Measurements from ENCODE around the gene HES1. TPM values are rescaled to one million over a fixed set of nuclear protein-coding genes. Genes with fewer than 3 reads are reported as not detected.

The HES1 gene
- total RNA-seq, 2 donors from 2014 or later, result 98.7 to 147 TPM

- no peak for DNase-seq
- intact Hi-C loops (cut with DNase I, micrococcal nuclease), result no loop called here
- peak; percentile 15 for ATAC-seq
Measured at GRCh38 chr3:194100856-194101390, 35.0 kb upstream of the HES1 start.

GRCh38 chr3:194101592-194102432 is 34.1 kb upstream of the HES1 start:
- ATAC-seq, result peak; percentile 83
- intact Hi-C loops (cut with DNase I, micrococcal nuclease), result no loop called here
- peak; percentile 60 to 68 for DNase-seq

GRCh38 chr3:194102436-194102835 is 33.5 kb upstream of the HES1 start:
- intact Hi-C loops (cut with DNase I, micrococcal nuclease), result no loop called here
- no peak for ATAC-seq
- DNase-seq, result no peak

- ATAC-seq (no peak), DNase-seq (no peak)
- intact Hi-C loops (cut with DNase I, micrococcal nuclease), result no loop called here
Measured at GRCh38 chr3:194103505-194103904, 32.4 kb upstream of the HES1 start.

- DNase-seq, result no peak
- ATAC-seq, result peak; percentile 36
- intact Hi-C loops (cut with DNase I, micrococcal nuclease), result no loop called here
Measured at GRCh38 chr3:194103983-194104751, 31.8 kb upstream of the HES1 start.

GRCh38 chr3:194105292-194105691 is 30.7 kb upstream of the HES1 start:
- no peak for ATAC-seq
- intact Hi-C loops (cut with DNase I, micrococcal nuclease), result no loop called here
- no peak for DNase-seq

GRCh38 chr3:194107107-194107506 is 28.8 kb upstream of the HES1 start:
- no peak for ATAC-seq
- intact Hi-C loops (cut with DNase I, micrococcal nuclease), result no loop called here
- no peak for DNase-seq

- ATAC-seq (no peak), DNase-seq (no peak)
- intact Hi-C loops (cut with DNase I, micrococcal nuclease), result no loop called here
Measured at GRCh38 chr3:194109192-194109863, 26.6 kb upstream of the HES1 start.

- intact Hi-C loops (cut with DNase I, micrococcal nuclease), result no loop called here
- ATAC-seq (no peak), DNase-seq (no peak)
Measured at GRCh38 chr3:194110483-194110882, 25.5 kb upstream of the HES1 start.

- peak; percentile 63 for ATAC-seq
Measured at GRCh38 chr3:194111336-194111735, 24.6 kb upstream of the HES1 start.

GRCh38 chr3:194112120-194113106 is 23.5 kb upstream of the HES1 start:
- intact Hi-C loops (cut with DNase I, micrococcal nuclease), result no loop called here
- ATAC-seq (peak; percentile 89), DNase-seq (peak; percentile 60 to 82)

More at GRCh38 chr3:194111336-194111735, 24.6 kb upstream of the HES1 start:
- intact Hi-C loops (cut with DNase I, micrococcal nuclease), result no loop called here
- DNase-seq, result no peak

GRCh38 chr3:194114123-194114522 is 21.8 kb upstream of the HES1 start:
- no peak for DNase-seq
- intact Hi-C loops (cut with DNase I, micrococcal nuclease), result no loop called here
- ATAC-seq, result no peak

- intact Hi-C loops (cut with DNase I, micrococcal nuclease), result no loop called here
- ATAC-seq (peak; percentile 70), DNase-seq (peak; percentile 85 to 90)
Measured at GRCh38 chr3:194117104-194117845, 18.7 kb upstream of the HES1 start.

- DNase-seq (no peak), ATAC-seq (no peak)
- intact Hi-C loops (cut with DNase I, micrococcal nuclease), result no loop called here
Measured at GRCh38 chr3:194118920-194119319, 17.0 kb upstream of the HES1 start.

GRCh38 chr3:194119831-194120590 is 15.9 kb upstream of the HES1 start:
- peak in 1 of 2 donors; percentile 16 for DNase-seq
- no peak for ATAC-seq
- intact Hi-C loops (cut with DNase I, micrococcal nuclease), result no loop called here

GRCh38 chr3:194120789-194121770 is 14.9 kb upstream of the HES1 start:
- intact Hi-C loops (cut with DNase I, micrococcal nuclease), result no loop called here
- DNase-seq, result peak in 1 of 2 donors; percentile 16

More at GRCh38 chr3:194120789-194121770, 14.9 kb upstream of the HES1 start:
- no peak for ATAC-seq
